HG02943 (cell line): ENCODE data around the gene SARM1.
"Not testable (repeated sequence)": the region's sequence is repeated elsewhere in the genome, so short reads cannot be mapped to it uniquely, and the experiment has no call there.

Experiments
- ATAC-seq: cut with Tn5 transposase; IDR thresholded peaks from one replicate; pipeline ENCODE4 v1.9.1; 2021; ENCODE audit warnings: mild to moderate bottlenecking, low read depth, moderate library complexity; ENCODE audit not compliant: unreplicated experiment

The SARM1 gene

GRCh38 chr17:28371245-28372202, at the start of gene SARM1:
TSS of gene SARM1 (plus strand) at chr17:28371694. CDS start at chr17:28372033, 339 bp downstream.
- ATAC-seq = peak; percentile 74

GRCh38 chr17:28324267-28324745, 47.2 kb upstream of the SARM1 start:
- no peak for ATAC-seq

DNA sequence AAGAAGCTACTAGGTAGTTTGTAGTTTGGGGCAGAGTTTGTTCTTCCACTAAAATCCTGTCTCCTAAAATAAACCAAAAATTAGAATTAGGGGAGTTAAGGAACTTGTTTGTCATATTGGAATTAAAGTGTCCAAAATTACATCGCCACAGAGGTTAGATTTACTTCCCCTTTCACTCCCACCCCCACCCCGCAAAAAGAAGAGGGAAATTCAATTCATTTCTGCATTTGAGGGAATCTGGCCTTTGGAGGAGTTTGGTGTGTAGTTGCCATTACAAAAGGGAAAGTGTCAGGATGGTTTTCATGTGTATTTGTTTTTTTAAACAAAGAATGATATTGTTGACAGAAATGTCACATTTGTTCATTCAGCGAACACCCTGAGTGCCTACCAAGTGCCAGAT, 46.7 kb upstream of the SARM1 start:
- ATAC-seq = no peak

GRCh38 chr17:28325211-28325610, 46.3 kb upstream of the SARM1 start:
- ATAC-seq = no peak

GRCh38 chr17:28326114-28326513, 45.4 kb upstream of the SARM1 start:
- ATAC-seq = no peak

- no peak for ATAC-seq
These were observed 44.4 kb upstream of the SARM1 start for GRCh38 chr17:28327031-28327607.

DNA sequence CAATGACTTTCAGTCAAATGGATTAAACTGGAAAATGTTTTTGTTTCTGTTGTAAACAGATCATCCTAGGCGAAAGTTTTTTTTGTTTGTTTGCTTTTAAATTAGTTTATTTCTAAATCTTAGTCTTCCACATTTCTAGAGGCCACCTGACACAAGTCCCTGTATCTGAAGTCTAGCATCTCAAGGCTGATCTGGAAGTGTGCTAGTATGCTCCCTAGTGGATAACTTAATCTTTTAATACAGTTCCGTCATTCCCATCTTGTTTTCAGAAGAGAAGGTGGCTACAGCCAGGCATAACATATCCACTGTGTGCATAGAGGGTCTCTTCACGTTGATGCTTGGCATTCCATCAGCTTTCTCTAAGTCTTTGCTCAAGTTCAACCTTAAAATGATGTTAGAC, 43.8 kb upstream of the SARM1 start:
- ATAC-seq = no peak

DNA sequence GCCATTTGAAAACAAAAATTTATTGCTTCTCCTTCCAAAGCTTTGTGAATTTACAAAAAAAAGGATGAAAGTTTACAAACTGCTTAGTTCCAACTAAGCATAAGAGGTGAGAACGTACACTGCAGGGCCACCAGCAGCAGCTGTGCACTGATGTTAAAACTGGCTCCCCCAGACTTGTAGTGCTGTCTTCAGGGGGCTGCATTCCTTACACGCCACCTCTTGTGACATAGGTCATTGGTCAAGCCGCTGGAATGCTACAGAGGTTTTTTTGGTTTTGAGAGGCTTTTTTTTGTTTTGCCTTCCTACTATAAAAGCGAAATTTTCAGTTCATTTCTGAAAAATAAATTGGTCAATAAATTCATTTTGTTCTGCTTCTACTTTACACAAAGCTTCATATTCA, 43.2 kb upstream of the SARM1 start:
- ATAC-seq = no peak

DNA sequence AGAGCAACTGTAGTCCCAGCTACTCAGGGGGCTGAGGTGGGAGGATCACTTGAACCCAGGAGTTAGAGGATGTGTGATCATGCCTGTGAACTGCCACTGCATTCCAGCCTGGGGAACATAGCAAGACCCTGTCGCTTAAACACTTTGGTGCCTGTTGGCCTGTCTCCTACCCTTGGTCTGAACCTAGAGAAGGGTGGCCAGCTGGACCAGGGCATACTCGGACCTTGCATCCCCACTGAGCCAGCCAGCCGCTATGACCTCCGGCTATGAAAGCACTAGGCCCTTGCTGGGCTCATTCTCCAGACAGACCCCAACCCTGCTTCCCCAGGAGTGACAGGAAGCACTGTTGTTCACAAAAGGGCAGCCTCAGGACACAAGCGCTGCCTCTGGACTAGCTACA, 40.8 kb upstream of the SARM1 start:
- ATAC-seq = no peak

GRCh38 chr17:28331891-28332420, 39.5 kb upstream of the SARM1 start:
- ATAC-seq = no peak

DNA sequence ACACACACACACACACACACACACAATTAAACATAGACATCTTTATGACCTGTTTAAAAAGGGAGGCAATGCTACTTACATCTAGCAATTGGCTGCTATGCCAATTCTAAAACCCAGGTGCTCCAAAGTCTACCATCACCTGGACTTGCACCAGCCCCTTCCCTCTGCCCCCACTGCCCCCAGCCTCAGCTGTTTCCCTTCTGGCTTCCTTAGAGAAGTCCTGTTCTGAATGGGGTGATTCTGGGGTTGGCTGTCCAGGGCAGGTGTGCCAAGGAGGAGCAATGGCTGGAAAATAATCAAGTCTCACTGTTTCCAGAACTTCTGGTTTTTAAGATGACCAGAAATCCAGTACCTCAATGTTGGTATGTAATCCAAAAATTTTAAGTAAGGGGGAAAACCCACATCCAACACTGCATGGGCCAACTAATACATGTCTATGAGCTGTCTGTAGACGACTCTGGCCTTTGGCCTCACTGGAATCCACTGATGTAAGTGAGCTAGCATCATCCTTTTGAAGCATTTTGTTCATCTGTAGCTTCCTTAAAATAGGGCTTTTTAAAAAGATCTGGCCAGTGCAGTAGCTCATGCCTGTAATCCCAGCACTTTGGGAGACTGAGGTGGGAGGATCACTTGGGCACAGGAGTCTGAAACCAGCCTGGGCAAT, 38.3 kb upstream of the SARM1 start:
- no peak for ATAC-seq

DNA sequence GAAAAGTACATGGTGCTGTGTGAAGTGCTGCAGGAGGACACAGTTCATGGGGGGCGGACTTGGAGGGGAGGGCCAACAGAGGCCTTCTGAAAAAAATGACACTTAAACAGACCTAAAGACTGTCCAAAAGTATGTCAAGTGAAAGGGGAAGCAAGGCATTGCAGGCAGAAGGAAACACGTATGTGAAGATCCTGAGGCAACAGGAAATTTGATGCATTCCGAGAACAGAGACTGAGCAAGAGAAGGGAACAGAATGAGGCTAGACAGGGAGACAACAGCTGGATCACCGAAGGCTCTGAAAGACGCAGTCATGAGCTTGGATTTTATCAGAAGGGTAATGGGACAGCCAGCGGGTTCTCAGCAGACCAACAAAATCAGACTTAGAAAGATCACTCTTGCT, 37.3 kb upstream of the SARM1 start:
- no peak for ATAC-seq

GRCh38 chr17:28334666-28335200, 36.8 kb upstream of the SARM1 start:
- ATAC-seq = no peak

- ATAC-seq = peak; percentile 94
These were observed 36.1 kb upstream of the SARM1 start, which contains the start of the genes IFT20 and TNFAIP1 for GRCh38 chr17:28335201-28335958. TSS of gene IFT20 (minus strand) at chr17:28335472. CDS start at chr17:28331985, 3,487 bp downstream. TSS of gene TNFAIP1 (plus strand) at chr17:28335761. CDS start at chr17:28339522, 3,761 bp downstream.

DNA sequence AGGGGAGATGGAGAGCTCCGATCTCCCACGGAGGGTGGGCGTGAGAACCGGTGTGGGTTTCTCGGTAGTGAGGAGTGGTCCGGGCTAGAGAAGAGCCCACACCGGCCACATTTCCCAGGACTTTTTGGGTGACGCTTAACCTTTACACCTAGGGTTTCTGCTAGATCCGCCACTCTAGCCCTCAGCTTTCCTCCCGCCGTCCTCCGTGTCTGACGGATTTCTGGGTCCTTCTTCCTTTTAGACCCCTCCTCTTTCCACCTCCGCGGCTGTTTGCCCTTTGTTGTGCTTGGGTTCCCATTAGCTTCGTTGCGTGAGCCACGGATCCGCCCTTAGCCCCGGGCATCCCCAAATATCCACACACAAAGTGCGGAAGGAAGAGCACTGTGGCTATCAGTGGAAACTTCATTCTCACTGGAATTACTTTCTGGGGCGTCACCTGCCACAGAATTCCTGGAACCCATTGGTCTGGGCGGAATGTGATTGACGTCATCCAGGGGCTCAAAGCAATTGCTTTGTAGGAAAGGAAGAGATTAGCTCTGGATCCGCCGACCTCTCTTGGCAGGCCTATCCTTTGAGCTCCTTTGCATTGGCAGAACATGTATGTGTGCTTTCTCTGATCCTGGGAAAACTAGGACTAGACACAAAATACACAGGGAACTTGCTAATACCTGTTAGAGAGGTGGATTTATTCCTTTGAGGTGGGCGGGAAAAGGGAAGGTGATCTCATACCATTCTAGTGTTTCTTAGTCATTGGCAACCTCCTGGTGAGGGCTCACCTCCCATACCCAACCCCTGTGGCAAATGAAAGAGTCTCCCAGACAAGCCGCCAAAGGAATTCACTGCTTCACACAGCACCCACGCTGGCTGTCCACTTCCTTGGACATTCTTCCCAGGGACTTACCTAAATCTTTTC, 35.3 kb upstream of the SARM1 start:
- no peak for ATAC-seq

- no peak for ATAC-seq
These were observed 33.3 kb upstream of the SARM1 start for GRCh38 chr17:28338056-28338768.

DNA sequence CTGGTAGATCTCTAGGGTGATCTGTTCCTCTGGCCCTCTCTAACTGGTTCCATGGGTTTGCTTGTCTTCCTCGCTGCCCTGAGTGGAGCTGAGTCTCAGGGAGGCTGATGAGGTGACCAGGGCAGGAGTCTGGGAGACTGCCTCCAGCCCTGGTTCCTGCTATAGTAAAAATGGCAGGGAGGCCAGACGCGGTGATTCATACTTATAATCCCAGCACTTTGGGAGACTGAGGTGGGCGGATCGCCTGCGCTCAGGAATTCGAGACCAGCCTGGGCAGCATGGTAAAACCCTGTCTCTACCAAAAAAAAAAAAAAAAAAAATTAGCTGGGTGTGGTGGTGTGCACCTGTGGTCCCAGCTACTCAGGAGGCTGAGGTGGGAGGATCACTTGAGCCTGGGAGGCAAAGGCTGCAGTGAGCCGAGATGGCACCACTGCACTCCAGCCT, 32.7 kb upstream of the SARM1 start:
- not testable (repeated sequence) for ATAC-seq

- no peak for ATAC-seq
These were observed 32.1 kb upstream of the SARM1 start for GRCh38 chr17:28339431-28339830.
